Dermis microvascular lymphatic vessel endothelial cell (primary cell): Measurements from ENCODE around the gene CPLX1. TPM values are rescaled to one million over a fixed set of nuclear protein-coding genes. Genes with fewer than 3 reads are reported as not detected.
"Not testable (repeated sequence)": the region's sequence is repeated elsewhere in the genome, so short reads cannot be mapped to it uniquely, and the experiment has no call there.

Experiments used
- DNase-seq, 2 donors: peaks; one replicate each; pipeline versions ENCODE4 v3.0.0 to v3.0.0-alpha.2; 2010; ENCODE audit warnings: low read depth in 2 of 2
- total RNA-seq: library from RNA; depleted of rRNA; stranded (reverse); fragments of >200 nt; gene quantifications from 2 replicates; pipeline ENCODE4 v1.2.1, GENCODE V29; 2014

CPLX1 gene
- total RNA-seq, 1 donor from 2014 or later: under 0.01 TPM

GRCh38 chr4:820230-821172 is 5.4 kb downstream of the CPLX1 start:
- DNase-seq: no peak

GRCh38 chr4:819401-820229 is 6.3 kb downstream of the CPLX1 start:
- DNase-seq: no peak

GRCh38 chr4:818106-818921 is 7.6 kb downstream of the CPLX1 start:
- no peak for DNase-seq

- no peak for DNase-seq
Measured at GRCh38 chr4:815464-816146, 10.3 kb downstream of the CPLX1 start.

- DNase-seq: no peak
Measured at GRCh38 chr4:814312-814850, 11.5 kb downstream of the CPLX1 start.

- no peak for DNase-seq
Measured at GRCh38 chr4:813900-814299, 12.0 kb downstream of the CPLX1 start.

- no peak for DNase-seq
Measured at GRCh38 chr4:808860-809570, 16.9 kb downstream of the CPLX1 start.

- DNase-seq: no peak
Measured at GRCh38 chr4:807792-808191, 18.1 kb downstream of the CPLX1 start.

GRCh38 chr4:806979-807378 is 18.9 kb downstream of the CPLX1 start:
- DNase-seq: not testable (repeated sequence)

GRCh38 chr4:804804-805203 is 21.1 kb downstream of the CPLX1 start:
- DNase-seq: no peak

GRCh38 chr4:803884-804283 is 22.0 kb downstream of the CPLX1 start:
- DNase-seq: no peak

GRCh38 chr4:801436-802124 is 24.3 kb downstream of the CPLX1 start:
- no peak for DNase-seq

- no peak for DNase-seq
Measured at GRCh38 chr4:797066-797465, 28.9 kb downstream of the CPLX1 start.

GRCh38 chr4:796206-796605 is 29.7 kb downstream of the CPLX1 start:
- no peak for DNase-seq

- DNase-seq: no peak
Measured at GRCh38 chr4:795726-796119, 30.2 kb downstream of the CPLX1 start.

GRCh38 chr4:794900-795725 is 30.8 kb downstream of the CPLX1 start:
- DNase-seq: no peak

- no peak for DNase-seq
Measured at GRCh38 chr4:793941-794621, 31.8 kb downstream of the CPLX1 start.
